Ovary (tissue), 3 donors: ENCODE measurements around the gene FCHSD1.

Experiments used
- CTCF ChIP-seq, 3 donors: fragments of 450-650 bp in 2 of 3; fragments of 200-600 bp in 1 of 3; IDR thresholded peaks; one replicate each; pipeline versions ENCODE4 v1.5.1 to v1.8.0; 2016 to 2022; ENCODE audit warnings: antibody characterized with exemption in 3 of 3, mild to moderate bottlenecking in 1 of 3
- POLR2A ChIP-seq: fragments of 450-650 bp; IDR thresholded peaks from one replicate; pipeline ENCODE4 v1.6.1; 2017; ENCODE audit warnings: antibody characterized with exemption, mild to moderate bottlenecking, moderate library complexity
- donor health status: DM: no; HTN: no; CAD: no.

GRCh38 chr5:141605523-141606277 is 45.5 kb downstream of the FCHSD1 start:
- TF ChIP-seq CTCF (IDR thresholded peaks at IDR 0.05) = no peak
- no peak for TF ChIP-seq POLR2A
